GM12875 (cell line): ENCODE results near the gene PLA2G4F.

Experiments
- H3K4me3 ChIP-seq: one replicate; pipeline ENCODE4 v1.5.1; 2011; ENCODE audit warnings: low read depth, low read length, control low read depth
- TF ChIP-seq, protein P1 (sequence below): IDR thresholded peaks from 2 replicates; pipeline ENCODE4 v1.5.1; 2011; ENCODE audit warnings: low read depth, mild to moderate bottlenecking, control low read depth, inconsistent platforms, low read length, moderate library complexity, borderline replicate concordance; ENCODE audit not compliant: insufficient read depth

PLA2G4F gene

GRCh38 chr15:42108806-42109205 is 47.6 kb downstream of the PLA2G4F start:
- H3K4me3 ChIP-seq: no peak overlapping the region
- TF ChIP-seq, protein P1, sequence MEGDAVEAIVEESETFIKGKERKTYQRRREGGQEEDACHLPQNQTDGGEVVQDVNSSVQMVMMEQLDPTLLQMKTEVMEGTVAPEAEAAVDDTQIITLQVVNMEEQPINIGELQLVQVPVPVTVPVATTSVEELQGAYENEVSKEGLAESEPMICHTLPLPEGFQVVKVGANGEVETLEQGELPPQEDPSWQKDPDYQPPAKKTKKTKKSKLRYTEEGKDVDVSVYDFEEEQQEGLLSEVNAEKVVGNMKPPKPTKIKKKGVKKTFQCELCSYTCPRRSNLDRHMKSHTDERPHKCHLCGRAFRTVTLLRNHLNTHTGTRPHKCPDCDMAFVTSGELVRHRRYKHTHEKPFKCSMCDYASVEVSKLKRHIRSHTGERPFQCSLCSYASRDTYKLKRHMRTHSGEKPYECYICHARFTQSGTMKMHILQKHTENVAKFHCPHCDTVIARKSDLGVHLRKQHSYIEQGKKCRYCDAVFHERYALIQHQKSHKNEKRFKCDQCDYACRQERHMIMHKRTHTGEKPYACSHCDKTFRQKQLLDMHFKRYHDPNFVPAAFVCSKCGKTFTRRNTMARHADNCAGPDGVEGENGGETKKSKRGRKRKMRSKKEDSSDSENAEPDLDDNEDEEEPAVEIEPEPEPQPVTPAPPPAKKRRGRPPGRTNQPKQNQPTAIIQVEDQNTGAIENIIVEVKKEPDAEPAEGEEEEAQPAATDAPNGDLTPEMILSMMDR: no peak

DNA sequence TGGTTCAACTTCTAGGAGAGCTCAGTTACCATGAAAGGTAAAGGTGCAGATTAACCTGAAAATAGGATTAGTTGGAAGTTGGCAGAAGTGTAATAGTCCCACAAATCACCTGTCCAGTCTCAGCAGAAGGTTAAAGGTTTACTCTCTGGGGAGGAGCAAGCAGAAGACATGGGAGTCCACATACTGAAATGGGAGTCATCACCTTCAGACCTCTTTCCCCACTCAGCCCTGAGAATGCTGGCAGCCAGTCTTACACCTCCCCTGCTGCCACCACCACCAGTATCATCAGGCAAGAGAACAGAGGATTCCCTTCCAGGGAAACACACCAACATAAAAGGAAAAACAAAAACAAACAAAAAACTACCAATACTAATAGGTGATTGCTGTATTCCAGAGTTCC is 48.2 kb downstream of the PLA2G4F start:
- H3K4me3 ChIP-seq: no peak overlapping the region
- TF ChIP-seq, protein P1: no peak

- TF ChIP-seq, protein P1: no peak
Observed at GRCh38 chr15:42107473-42107872, 49.0 kb downstream of the PLA2G4F start.

DNA sequence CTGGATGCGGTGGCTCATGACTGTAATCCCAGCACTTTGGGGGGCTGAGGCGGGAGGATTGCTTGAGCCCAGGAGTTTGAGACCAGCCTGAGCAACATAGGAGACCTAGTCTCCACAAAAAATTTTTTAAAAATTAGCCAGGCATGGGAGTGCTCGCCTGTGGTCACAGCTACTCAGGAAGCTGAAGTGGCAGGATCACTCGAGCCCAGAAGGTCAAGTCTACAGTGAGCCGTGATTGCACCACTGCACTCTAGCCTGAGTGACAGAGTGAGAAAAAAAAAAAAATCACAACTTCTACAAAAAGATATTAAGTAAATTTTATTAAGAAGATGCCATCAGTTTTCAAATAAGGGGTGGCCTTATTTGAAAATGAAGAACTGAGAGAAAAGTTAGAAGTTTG is 50.1 kb downstream of the PLA2G4F start:
- TF ChIP-seq, protein P1: no peak
- no peak overlapping the region for H3K4me3 ChIP-seq

More at GRCh38 chr15:42107473-42107872, 49.0 kb downstream of the PLA2G4F start:
- no peak overlapping the region for H3K4me3 ChIP-seq

DNA sequence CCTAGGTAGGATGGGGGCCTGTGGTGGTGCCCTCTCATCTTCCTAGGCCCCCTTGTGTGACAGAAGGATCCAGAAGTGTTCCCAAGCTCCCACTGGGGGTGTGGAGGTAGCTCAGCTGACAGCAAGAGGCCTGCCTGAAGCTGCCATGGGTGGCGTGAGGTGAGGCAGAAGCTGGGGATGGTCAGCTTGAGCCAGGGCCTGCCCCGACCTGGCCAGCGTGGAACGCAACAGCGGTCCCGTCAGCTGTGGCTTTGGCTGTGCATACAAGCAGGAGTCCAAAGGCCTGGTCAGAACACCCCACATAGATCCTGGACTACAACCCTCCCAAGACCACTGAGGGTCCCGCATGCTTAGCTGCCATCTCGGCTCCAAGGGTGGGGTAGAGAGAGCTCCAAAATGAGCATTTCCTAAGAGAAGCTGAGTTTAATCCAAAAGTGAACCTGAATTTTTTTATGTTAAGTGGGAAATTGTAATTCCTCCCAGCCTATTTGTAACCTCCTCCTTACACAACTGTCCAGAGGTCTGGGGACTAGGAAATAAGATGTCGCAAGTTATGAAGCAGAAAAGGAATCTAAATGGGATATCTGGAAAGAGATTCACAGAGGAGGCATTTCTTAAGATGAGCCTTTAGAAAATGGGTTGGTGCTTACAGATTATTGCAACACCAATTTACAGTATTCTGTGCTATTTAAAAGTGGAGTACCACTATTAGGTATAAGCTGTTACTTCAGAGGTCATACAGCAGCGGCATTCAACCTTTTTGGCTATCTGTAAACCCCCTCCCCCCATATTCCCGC is 52.1 kb downstream of the PLA2G4F start:
- TF ChIP-seq, protein P1: no peak
- H3K4me3 ChIP-seq: no peak overlapping the region

DNA sequence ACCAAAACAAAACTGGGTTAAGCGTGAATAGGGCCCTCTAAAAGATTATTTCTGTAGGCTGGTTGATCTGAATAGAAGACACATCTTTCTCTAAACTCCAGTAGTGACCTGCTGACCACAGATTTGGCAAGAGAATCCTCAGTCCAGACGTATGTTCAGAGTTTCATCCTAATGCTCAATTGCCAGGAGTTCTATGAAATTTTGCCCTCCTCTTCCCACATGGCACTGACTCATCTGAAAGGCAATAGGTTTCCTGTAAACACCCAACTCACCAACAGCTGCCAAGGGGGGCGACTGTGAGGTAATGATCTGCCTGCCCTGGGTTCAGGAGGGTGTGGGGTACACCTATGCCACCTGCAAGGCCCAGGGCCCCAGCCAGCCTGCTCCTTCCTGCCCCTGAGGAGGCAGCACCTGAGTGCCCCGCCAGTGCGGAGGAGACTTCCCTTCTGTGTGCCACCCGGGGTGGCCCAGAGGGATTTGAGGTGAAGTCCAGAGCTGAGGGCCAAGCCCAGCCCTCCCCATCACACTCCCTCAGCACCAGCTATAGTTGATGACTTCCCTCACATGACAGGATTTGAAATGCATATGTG is 53.7 kb downstream of the PLA2G4F start:
- H3K4me3 ChIP-seq: no peak overlapping the region
- TF ChIP-seq, protein P1: no peak

GRCh38 chr15:42101861-42102260 is 54.6 kb downstream of the PLA2G4F start:
- TF ChIP-seq, protein P1: no peak

More at GRCh38 chr15:42101861-42102260, 54.6 kb downstream of the PLA2G4F start:
- no peak overlapping the region for H3K4me3 ChIP-seq
